T-helper 1 cell treated with Interleukin-12 subunit alpha and Interleukin-12 subunit beta and Interleukin-4 antibody, amounts not matched to agents 30 μg/mL and 1 μg/mL, for 36 hours (primary cell): ENCODE data around the gene CSF3.
"Not testable (repeated sequence)": the region's sequence is repeated elsewhere in the genome, so short reads cannot be mapped to it uniquely, and the experiment has no call there.

Experiments
- H3K27ac Mint-ChIP-seq: one replicate; pipeline ENCODE4 v1.8.0; 2021; ENCODE audit warnings: mild to moderate bottlenecking, mixed read lengths
- H3K27me3 Mint-ChIP-seq: one replicate; pipeline ENCODE4 v1.8.0; 2021; ENCODE audit warnings: low read depth, mixed read lengths
- H3K36me3 Mint-ChIP-seq: one replicate; pipeline ENCODE4 v1.8.0; 2021; ENCODE audit warnings: low read depth, mixed read lengths
- H3K4me1 Mint-ChIP-seq: one replicate; pipeline ENCODE4 v1.8.0; 2021; ENCODE audit warnings: low read depth, mixed read lengths
- H3K4me3 Mint-ChIP-seq: one replicate; pipeline ENCODE4 v1.8.0; 2021; ENCODE audit warnings: mild to moderate bottlenecking, moderate library complexity, mixed read lengths
- H3K9me3 Mint-ChIP-seq: one replicate; pipeline ENCODE4 v1.8.0; 2021; ENCODE audit warnings: mixed read lengths

The CSF3 gene

DNA sequence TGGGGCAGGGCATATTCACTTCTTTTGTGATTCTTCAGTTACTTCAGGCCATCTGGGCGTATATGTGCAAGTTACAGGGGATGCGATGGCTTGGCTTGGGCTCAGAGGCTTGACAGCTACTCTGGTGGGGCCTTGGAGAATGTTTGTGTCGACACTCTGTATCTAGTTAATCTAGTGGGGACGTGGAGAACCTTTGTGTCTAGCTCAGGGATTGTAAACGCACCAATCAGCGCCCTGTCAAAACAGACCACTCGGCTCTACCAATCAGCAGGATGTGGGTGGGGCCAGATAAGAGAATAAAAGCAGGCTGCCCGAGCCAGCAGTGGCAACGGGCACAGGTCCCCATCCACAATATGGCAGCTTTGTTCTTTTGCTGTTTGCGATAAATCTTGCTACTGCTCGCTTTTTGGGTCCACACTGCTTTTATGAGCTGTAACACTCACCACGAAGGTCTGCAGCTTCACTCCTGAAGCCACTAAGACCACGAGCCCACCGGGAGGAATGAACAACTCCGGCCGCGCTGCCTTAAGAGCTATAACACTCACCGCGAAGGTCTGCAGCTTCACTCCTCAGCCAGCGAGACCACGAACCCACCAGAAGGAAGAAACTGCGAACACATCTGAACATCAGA is 3.1 kb upstream of the CSF3 start:
- not testable (repeated sequence) for H3K9me3 Mint-ChIP-seq, H3K27me3 Mint-ChIP-seq, H3K27ac Mint-ChIP-seq, H3K4me1 Mint-ChIP-seq, H3K4me3 Mint-ChIP-seq, H3K36me3 Mint-ChIP-seq

- Mint-ChIP-seq H3K36me3 (peaks cover 4% of the 10 kb centered on the region), H3K27ac (no peak overlapping the region), H3K4me3 (no peak overlapping the region), H3K27me3 (peaks cover 6% of the 10 kb centered on the region), H3K4me1 (peaks cover 6% of the 10 kb centered on the region), H3K9me3 (no peaks in the 10 kb centered on the region)
Measured at GRCh38 chr17:40014375-40014980, 762 bp upstream of the CSF3 start.

- Mint-ChIP-seq H3K4me3 (no peak overlapping the region), H3K27me3 (peaks cover 6% of the 10 kb centered on the region), H3K9me3 (no peaks in the 10 kb centered on the region), H3K27ac (no peak overlapping the region), H3K4me1 (peaks cover 4% of the 10 kb centered on the region), H3K36me3 (peaks cover 9% of the 10 kb centered on the region)
Measured at GRCh38 chr17:40015998-40016985, 1.1 kb downstream of the CSF3 start.

DNA sequence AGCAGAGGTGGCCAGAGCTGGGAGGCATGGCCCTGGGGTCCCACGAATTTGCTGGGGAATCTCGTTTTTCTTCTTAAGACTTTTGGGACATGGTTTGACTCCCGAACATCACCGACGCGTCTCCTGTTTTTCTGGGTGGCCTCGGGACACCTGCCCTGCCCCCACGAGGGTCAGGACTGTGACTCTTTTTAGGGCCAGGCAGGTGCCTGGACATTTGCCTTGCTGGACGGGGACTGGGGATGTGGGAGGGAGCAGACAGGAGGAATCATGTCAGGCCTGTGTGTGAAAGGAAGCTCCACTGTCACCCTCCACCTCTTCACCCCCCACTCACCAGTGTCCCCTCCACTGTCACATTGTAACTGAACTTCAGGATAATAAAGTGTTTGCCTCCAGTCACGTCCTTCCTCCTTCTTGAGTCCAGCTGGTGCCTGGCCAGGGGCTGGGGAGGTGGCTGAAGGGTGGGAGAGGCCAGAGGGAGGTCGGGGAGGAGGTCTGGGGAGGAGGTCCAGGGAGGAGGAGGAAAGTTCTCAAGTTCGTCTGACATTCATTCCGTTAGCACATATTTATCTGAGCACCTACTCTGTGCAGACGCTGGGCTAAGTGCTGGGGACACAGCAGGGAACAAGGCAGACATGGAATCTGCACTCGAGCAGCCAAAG is 2.3 kb downstream of the CSF3 start:
- Mint-ChIP-seq H3K4me3 (no peak overlapping the region), H3K27me3 (no peaks in the 10 kb centered on the region), H3K36me3 (peaks cover 15% of the 10 kb centered on the region), H3K9me3 (no peaks in the 10 kb centered on the region), H3K4me1 (peaks cover 4% of the 10 kb centered on the region), H3K27ac (no peak overlapping the region)

GRCh38 chr17:40018211-40019121 is 3.2 kb downstream of the CSF3 start:
- Mint-ChIP-seq H3K36me3 (peaks cover 15% of the 10 kb centered on the region), H3K27me3 (no peaks in the 10 kb centered on the region)

GRCh38 chr17:40019140-40019991 is 4.1 kb downstream of the CSF3 start:
- peaks cover 20% of the 10 kb centered on the region for H3K36me3 Mint-ChIP-seq
- H3K27me3 Mint-ChIP-seq: no peaks in the 10 kb centered on the region
- H3K27ac Mint-ChIP-seq: no peak overlapping the region
- no peaks in the 10 kb centered on the region for H3K9me3 Mint-ChIP-seq
- no peaks in the 10 kb centered on the region for H3K4me1 Mint-ChIP-seq
- H3K4me3 Mint-ChIP-seq: no peak overlapping the region

More at GRCh38 chr17:40018211-40019121, 3.2 kb downstream of the CSF3 start:
- Mint-ChIP-seq H3K27ac (no peak overlapping the region), H3K4me1 (peaks cover 4% of the 10 kb centered on the region), H3K9me3 (no peaks in the 10 kb centered on the region), H3K4me3 (no peak overlapping the region)

DNA sequence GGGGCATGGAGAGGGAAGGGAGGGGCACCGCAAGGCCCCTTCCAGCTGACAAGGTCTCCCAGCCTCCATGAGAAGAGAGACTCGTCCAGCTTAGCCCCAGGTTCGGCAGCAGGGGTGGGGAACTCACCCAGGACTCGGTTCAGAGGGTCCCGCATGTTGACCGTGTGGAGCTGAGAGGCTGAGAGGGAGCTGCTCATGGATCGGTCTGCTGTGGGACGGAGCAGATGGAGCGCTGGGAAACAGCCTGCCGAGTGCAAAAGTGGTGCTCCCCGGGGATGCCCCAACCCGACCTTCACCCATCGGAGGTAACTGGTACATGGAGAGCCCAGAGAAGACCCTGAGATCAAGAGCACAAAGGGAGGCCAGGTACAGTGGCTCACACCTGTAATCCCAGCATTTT is 4.9 kb downstream of the CSF3 start:
- H3K27ac Mint-ChIP-seq: no peak overlapping the region
- H3K36me3 Mint-ChIP-seq: peaks cover 22% of the 10 kb centered on the region
- no peaks in the 10 kb centered on the region for H3K9me3 Mint-ChIP-seq
- H3K4me1 Mint-ChIP-seq: no peaks in the 10 kb centered on the region
- H3K4me3 Mint-ChIP-seq: no peak overlapping the region
- no peaks in the 10 kb centered on the region for H3K27me3 Mint-ChIP-seq

GRCh38 chr17:40021451-40021971 is 6.3 kb downstream of the CSF3 start:
- H3K4me1 Mint-ChIP-seq: peaks cover 12% of the 10 kb centered on the region
- H3K9me3 Mint-ChIP-seq: no peaks in the 10 kb centered on the region
- H3K27me3 Mint-ChIP-seq: no peaks in the 10 kb centered on the region
- H3K36me3 Mint-ChIP-seq: peaks cover 35% of the 10 kb centered on the region
- H3K4me3 Mint-ChIP-seq: no peak overlapping the region
- no peak overlapping the region for H3K27ac Mint-ChIP-seq

GRCh38 chr17:40022497-40022896 is 7.3 kb downstream of the CSF3 start:
- peaks cover 14% of the 10 kb centered on the region for H3K4me1 Mint-ChIP-seq
- H3K4me3 Mint-ChIP-seq: no peak overlapping the region
- H3K27ac Mint-ChIP-seq: no peak overlapping the region
- H3K36me3 Mint-ChIP-seq: peaks cover 40% of the 10 kb centered on the region
- H3K9me3 Mint-ChIP-seq: no peaks in the 10 kb centered on the region
- no peaks in the 10 kb centered on the region for H3K27me3 Mint-ChIP-seq

- Mint-ChIP-seq H3K9me3 (no peaks in the 10 kb centered on the region), H3K27ac (no peak overlapping the region), H3K4me1 (peaks cover 14% of the 10 kb centered on the region), H3K27me3 (no peaks in the 10 kb centered on the region), H3K36me3 (peaks cover 40% of the 10 kb centered on the region), H3K4me3 (no peak overlapping the region)
Measured at GRCh38 chr17:40022961-40023541, 7.8 kb downstream of the CSF3 start.

DNA sequence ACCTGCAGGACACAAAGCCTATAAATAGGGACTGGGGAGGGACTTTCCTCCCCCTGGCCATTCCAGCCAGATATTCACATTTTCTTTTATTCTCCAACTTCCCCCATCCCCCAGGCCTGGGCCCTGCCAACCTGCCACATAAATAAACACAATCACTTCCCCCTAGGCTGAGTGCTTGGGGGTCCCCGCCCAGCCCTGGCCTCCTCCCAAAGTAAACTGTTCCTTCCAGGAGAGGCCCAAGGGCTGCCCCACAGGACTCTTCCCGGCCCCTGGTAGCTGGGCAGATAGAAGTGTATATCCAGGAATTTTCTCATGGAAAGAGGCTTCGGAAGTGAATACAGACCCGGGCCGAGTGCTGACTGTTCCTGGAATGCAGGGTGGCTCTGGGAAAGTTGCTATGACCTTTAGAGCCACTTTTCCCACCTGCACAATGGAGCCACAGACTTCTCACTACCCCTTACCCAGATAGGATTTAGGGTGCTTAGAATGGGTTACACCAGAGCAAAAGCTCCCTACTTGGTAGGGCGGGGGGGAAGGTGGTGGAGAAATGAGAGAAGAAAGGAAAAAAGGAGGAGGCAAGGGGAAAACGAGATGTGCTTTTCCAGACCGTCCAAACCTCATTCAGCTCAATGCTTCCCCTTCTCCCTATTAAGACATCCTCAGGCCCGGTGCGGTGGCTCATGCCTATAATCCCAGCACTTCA is 8.5 kb downstream of the CSF3 start:
- peaks cover 14% of the 10 kb centered on the region for H3K4me1 Mint-ChIP-seq

GRCh38 chr17:40024901-40025300 is 9.7 kb downstream of the CSF3 start:
- no peaks in the 10 kb centered on the region for H3K27me3 Mint-ChIP-seq
- no peak overlapping the region for H3K4me3 Mint-ChIP-seq
- no peak overlapping the region for H3K27ac Mint-ChIP-seq
- H3K4me1 Mint-ChIP-seq: peaks cover 14% of the 10 kb centered on the region
- peaks cover 44% of the 10 kb centered on the region for H3K36me3 Mint-ChIP-seq
- no peaks in the 10 kb centered on the region for H3K9me3 Mint-ChIP-seq

More for the DNA sequence above, 8.5 kb downstream of the CSF3 start:
- H3K9me3 Mint-ChIP-seq: no peaks in the 10 kb centered on the region
- no peak overlapping the region for H3K4me3 Mint-ChIP-seq
- H3K27ac Mint-ChIP-seq: no peak overlapping the region
- H3K27me3 Mint-ChIP-seq: no peaks in the 10 kb centered on the region
- H3K36me3 Mint-ChIP-seq: peaks cover 43% of the 10 kb centered on the region
